HCT116 (cell line): Measurements from ENCODE around the gene CATSPERD. TPM values are rescaled to one million over a fixed set of nuclear protein-coding genes. Genes with fewer than 3 reads are reported as not detected.

Experiments
- ATAC-seq: fragments of 200-7000 bp; cut with Tn5 transposase; 2 replicates; pipeline ENCODE4 v1.9.1; 2020; ENCODE audit warnings: mild to moderate bottlenecking, moderate library complexity
- BruUV-seq: library from RNA; stranded (reverse); fragments of 400-500 nt; replicated peaks from 2 replicates; lab custom pipeline; 2021; lab: Mats Ljungman, UMichigan
- CTCF ChIA-PET: fragments of 300-600 bp; sonication (Branson Sonifier 250); formaldehyde crosslinking; loops from one replicate; lab custom pipeline; 2021; ENCODE audit warnings: antibody characterized with exemption; lab: Charles Lee
- POLR2A ChIA-PET: fragments of 300-600, 350-600 bp; sonication (Branson Sonifier 250); formaldehyde crosslinking; loops from one replicate; lab custom pipeline; 2021; ENCODE audit warnings: antibody characterized with exemption; lab: Charles Lee
- RAD21 ChIA-PET, 2 experiments: fragments of 300-600 bp; sonication (Branson Sonifier 250); formaldehyde crosslinking; loops; one replicate each; lab custom pipeline; 2023; ENCODE audit warnings: low total read pairs in 2 of 2; ENCODE audit not compliant: uncharacterized antibody in 2 of 2, unreplicated experiment in 2 of 2, low non-redundant PET in 1 of 2; lab: Charles Lee
- DNase-seq: peaks from one replicate; pipeline ENCODE4 v3.0.0-alpha.2; 2010; ENCODE audit warnings: low read depth, low spot score
- H2AFZ ChIP-seq: fragments of 200-600 bp; shearing (Covaris generic), sonication (generic); 2 replicates; pipeline ENCODE4 v1.6.1; 2017; ENCODE audit warnings: low read depth, mixed run types, mixed read lengths, antibody characterized with exemption, low read length; ENCODE audit not compliant: poor library complexity, severe bottlenecking
- H3K27ac ChIP-seq: 2 replicates; pipeline ENCODE4 v1.5.1; 2012; ENCODE audit warnings: low read depth, low read length
- H3K27me3 ChIP-seq: fragments of 200-600 bp; sonication (generic); 2 replicates; pipeline ENCODE4 v1.6.1; 2016; ENCODE audit warnings: mixed run types, low read length, mixed read lengths; ENCODE audit not compliant: insufficient read depth
- H3K36me3 ChIP-seq, 2 experiments: fragments of 200-500 bp in 1 of 2; fragments of 200-600 bp in 1 of 2; sonication (Bioruptor generic) in 1 of 2; sonication (generic) in 1 of 2; 2 replicates each; pipeline versions ENCODE4 v1.5.1 to v1.6.1; 2014 to 2016; ENCODE audit warnings: low read length in 2 of 2, inconsistent platforms in 1 of 2, mixed read lengths in 1 of 2, mixed run types in 1 of 2; ENCODE audit not compliant: insufficient read depth in 2 of 2, control insufficient read depth in 1 of 2
- H3K4me1 ChIP-seq, 2 experiments: fragments of 200-600 bp in 1 of 2; sonication (generic) in 1 of 2; 2 replicates each; pipeline versions ENCODE4 v1.5.1 to v1.6.1; 2012 to 2017; ENCODE audit warnings: low read length in 2 of 2, inconsistent platforms in 1 of 2, mild to moderate bottlenecking in 1 of 2, mixed read lengths in 1 of 2, mixed run types in 1 of 2, moderate library complexity in 1 of 2; ENCODE audit not compliant: insufficient read depth in 2 of 2, control insufficient read depth in 1 of 2
- H3K4me2 ChIP-seq: fragments of 200-600 bp; sonication (generic); 2 replicates; pipeline ENCODE4 v1.6.1; 2017; ENCODE audit warnings: mixed run types, low read length, mixed read lengths
- H3K4me3 ChIP-seq, 2 experiments: fragments of 200-600 bp in 1 of 2; sonication (generic) in 1 of 2; replicated peaks in 1 of 2; 2 replicates each; pipeline ENCODE4 v1.5.1; 2011 to 2016; ENCODE audit warnings: low read length in 2 of 2, control low read depth in 1 of 2, low read depth in 1 of 2, mild to moderate bottlenecking in 1 of 2, mixed read lengths in 1 of 2, mixed run types in 1 of 2
- H3K79me2 ChIP-seq: fragments of 200-600 bp; sonication (generic); 2 replicates; pipeline ENCODE4 v1.6.1; 2017; ENCODE audit warnings: mild to moderate bottlenecking, mixed run types, low read length, moderate library complexity, mixed read lengths; ENCODE audit not compliant: insufficient read depth
- H3K9ac ChIP-seq: fragments of 200-600 bp; sonication (generic); 2 replicates; pipeline ENCODE4 v1.6.1; 2016; ENCODE audit warnings: low read length, mixed read lengths
- H3K9me2 ChIP-seq: fragments of 200-600 bp; sonication (generic), shearing (Covaris generic); 2 replicates; pipeline ENCODE4 v1.6.1; 2017; ENCODE audit warnings: mixed run types, mild to moderate bottlenecking, moderate library complexity; ENCODE audit not compliant: insufficient read depth
- H3K9me3 ChIP-seq, 2 experiments: fragments of 200-500 bp in 1 of 2; fragments of 200-600 bp in 1 of 2; sonication (Bioruptor generic) in 1 of 2; sonication (generic) in 1 of 2; 2 replicates each; pipeline ENCODE4 v1.6.1; 2014 to 2017; ENCODE audit warnings: low read length in 2 of 2, mixed read lengths in 2 of 2, inconsistent platforms in 1 of 2, low read depth in 1 of 2, mild to moderate bottlenecking in 1 of 2, mixed run types in 1 of 2, moderate library complexity in 1 of 2; ENCODE audit not compliant: control insufficient read depth in 1 of 2, insufficient read depth in 1 of 2
- H4K20me1 ChIP-seq: fragments of 200-600 bp; sonication (generic), shearing (Covaris generic); 2 replicates; pipeline ENCODE4 v1.6.1; 2017; ENCODE audit warnings: mixed run types, mild to moderate bottlenecking, moderate library complexity; ENCODE audit not compliant: insufficient read depth
- CEBPB ChIP-seq: IDR thresholded peaks from 2 replicates; pipeline ENCODE4 v1.6.1; 2012; ENCODE audit warnings: low read depth
- EGR1 ChIP-seq: IDR thresholded peaks from 2 replicates; pipeline ENCODE4 v1.6.1; 2012; ENCODE audit warnings: low read depth
- EZH2 ChIP-seq: fragments of 200-600 bp; sonication (generic); IDR thresholded peaks from 2 replicates; pipeline ENCODE4 v1.6.1; 2017; ENCODE audit warnings: antibody characterized with exemption, mixed run types
- EZH2phosphoT487 ChIP-seq: fragments of 200-600 bp; IDR thresholded peaks from 2 replicates; pipeline ENCODE4 v1.6.1; 2018; ENCODE audit warnings: antibody characterized with exemption, borderline replicate concordance
- FOSL1 ChIP-seq: IDR thresholded peaks from 2 replicates; pipeline ENCODE4 v1.6.1; 2012; ENCODE audit warnings: low read depth
- JUND ChIP-seq: IDR thresholded peaks from 2 replicates; pipeline ENCODE4 v1.6.1; 2012
- MAX ChIP-seq: IDR thresholded peaks from 2 replicates; pipeline ENCODE4 v1.6.1; 2012
- POLR2A ChIP-seq: IDR thresholded peaks from 2 replicates; pipeline ENCODE4 v1.7.0; 2011; ENCODE audit warnings: borderline replicate concordance; ENCODE audit not compliant: insufficient read depth, insufficient read length; ENCODE audit errors: extremely low read depth
- POLR2AphosphoS5 ChIP-seq: IDR thresholded peaks from 2 replicates; pipeline ENCODE4 v1.6.1; 2011; ENCODE audit warnings: mild to moderate bottlenecking, low read depth, low read length, moderate library complexity
- RAD21 ChIP-seq: IDR thresholded peaks from 2 replicates; pipeline ENCODE4 v1.6.1; 2012; ENCODE audit warnings: low read depth, mild to moderate bottlenecking
- SRF ChIP-seq: IDR thresholded peaks from 2 replicates; pipeline ENCODE4 v1.6.1; 2012; ENCODE audit warnings: low read depth
- YY1 ChIP-seq: IDR thresholded peaks from 2 replicates; pipeline ENCODE4 v1.6.1; 2011; ENCODE audit warnings: low read length, low read depth, moderate library complexity, mild to moderate bottlenecking; ENCODE audit not compliant: insufficient replicate concordance; ENCODE audit errors: extremely low read depth
- ZFX ChIP-seq: fragments of 450-650 bp; IDR thresholded peaks from 2 replicates; pipeline ENCODE4 v1.6.1; 2017
- intact Hi-C: fragments of 100-400 bp; cut with micrococcal nuclease; formaldehyde crosslinking; loops from 2 replicates; pipeline ENCODE4 v1.10.0; 2022
- total RNA-seq: library from RNA; stranded (reverse); gene quantifications from one replicate; pipeline ENCODE4 v1.2.1, GENCODE V29; 2021; ENCODE audit not compliant: unreplicated experiment
- TF ChIP-seq, protein P1 (sequence below): IDR thresholded peaks from 2 replicates; pipeline ENCODE4 v1.6.1; 2012; ENCODE audit warnings: low read depth

The CATSPERD gene
- total RNA-seq, 1 experiment from 2014 or later = not detected

DNA sequence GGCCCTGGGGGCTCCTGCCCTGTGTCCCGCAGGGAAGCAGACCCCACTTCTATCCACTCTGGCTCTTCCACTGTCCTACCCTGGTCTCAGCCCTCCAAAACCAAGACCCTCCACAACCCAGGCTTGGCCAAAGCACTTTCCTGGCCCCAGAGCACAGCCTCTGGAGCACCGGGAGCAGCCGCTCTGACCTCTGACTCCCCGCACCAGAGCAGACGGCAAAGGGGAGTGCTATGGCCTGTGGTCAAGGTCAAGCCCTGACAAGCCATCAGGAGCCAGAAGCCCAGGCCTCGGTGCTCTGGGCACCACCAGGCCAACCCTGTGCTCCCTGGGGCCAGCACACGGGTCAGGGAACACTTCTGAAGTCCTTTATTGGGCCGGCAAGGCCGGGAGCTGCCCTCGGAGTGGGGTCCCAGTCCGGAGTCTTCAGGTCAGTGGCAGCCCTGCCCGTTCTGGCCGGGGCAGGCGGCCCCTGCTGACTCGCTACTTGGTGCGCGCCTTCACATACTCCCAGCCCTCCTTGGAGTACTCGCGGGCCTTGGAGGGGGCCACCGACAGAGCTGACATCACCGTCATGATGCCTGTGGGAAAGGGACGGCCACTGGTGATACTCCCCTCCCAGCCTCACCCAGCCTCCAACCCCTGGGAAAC is 42.2 kb upstream of the CATSPERD start:
- Histone ChIP-seq H3K4me1 (peaks cover 5 to 17% of the 10 kb centered on the region in 2 experiments; a peak in 2 of 4 replicates), H3K27me3 (no peaks in the 10 kb centered on the region), H3K79me2 (peaks cover 12% of the 10 kb centered on the region), H3K4me3 (no peak overlapping the region), H3K9ac (no peak overlapping the region), H2AFZ (no peak overlapping the region), H3K9me3 (no peaks in the 10 kb centered on the region), H4K20me1 (no peaks in the 10 kb centered on the region), H3K36me3 (no peaks in the 10 kb centered on the region), H3K27ac (no peak overlapping the region), H3K4me2 (no peak overlapping the region), H3K9me2 (no peaks in the 10 kb centered on the region)
- TF ChIP-seq POLR2A (no peak), POLR2AphosphoS5 (no peak), EZH2 (no peak)
- ChIA-PET CTCF (interaction anchor here (1.0 kb wide), 1 partner anchor 11 kb away, joined by 3 read pairs; no protein-coding TSS in a partner anchor), RAD21 (interaction anchor here in 1 of 2 experiments (0.8 kb wide), 1 partner anchor 13 kb away, joined by 3 read pairs; no protein-coding TSS in a partner anchor), POLR2A (no interaction called here)
- no TSS peak for BruUV-seq
- ATAC-seq (no peak), DNase-seq (no peak)
- intact Hi-C loops = no loop called here

DNA sequence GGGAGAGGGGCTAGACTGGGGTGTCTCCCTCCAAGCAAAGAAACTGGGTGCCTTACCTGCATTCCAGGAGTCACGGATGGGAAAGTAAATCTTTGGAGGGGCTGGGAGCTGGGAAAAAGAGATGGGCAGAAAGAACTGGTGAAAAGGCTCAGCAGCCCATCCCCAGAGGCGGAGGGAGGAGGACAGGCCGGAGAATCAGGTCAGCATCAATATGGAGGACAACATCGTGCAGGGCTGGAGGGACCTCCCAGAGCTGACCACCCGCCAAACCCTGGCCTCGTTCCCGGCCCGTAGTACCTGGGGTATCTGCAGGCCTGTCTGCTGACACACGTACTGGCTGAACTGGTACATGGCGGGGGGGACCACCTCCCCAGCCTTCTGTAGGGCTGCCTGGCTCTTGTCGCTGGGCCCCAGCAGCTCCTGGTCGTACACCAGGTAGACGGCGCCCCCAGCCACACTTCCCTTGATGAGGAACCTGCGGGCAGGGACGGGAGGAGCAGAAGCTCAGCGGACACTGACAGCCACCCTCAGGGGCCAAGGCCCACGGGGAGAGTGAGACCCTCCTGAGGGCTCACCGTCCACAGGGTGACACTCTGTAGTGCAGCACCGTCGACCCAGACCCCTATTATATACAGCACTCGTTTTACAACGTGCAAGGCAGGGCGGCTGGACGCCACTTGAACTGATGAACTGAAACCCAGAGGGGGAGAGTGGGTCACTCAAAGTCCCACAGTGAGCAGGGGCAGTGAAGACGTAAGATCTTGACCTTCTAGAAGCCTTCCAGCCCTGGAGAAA is 41.0 kb upstream of the CATSPERD start:
- ChIA-PET RAD21 (no interaction called here), CTCF (interaction anchor here (1.0 kb wide), 1 partner anchor 10 kb away, joined by 4 read pairs; the partner anchor contains the start of gene RPL36), POLR2A (interaction anchor here (0.5 kb wide), 1 partner anchor 23 kb away, joined by 4 read pairs; no protein-coding TSS in a partner anchor)
- H3K4me1 ChIP-seq = peaks cover 5 to 17% of the 10 kb centered on the region in 2 experiments; a peak in 2 of 4 replicates
- no peaks in the 10 kb centered on the region for H3K27me3 ChIP-seq
- BruUV-seq = no TSS peak
- H2AFZ ChIP-seq = no peak overlapping the region
- H3K36me3 ChIP-seq = no peaks in the 10 kb centered on the region
- no peaks in the 10 kb centered on the region for H3K9me3 ChIP-seq
- H4K20me1 ChIP-seq = no peaks in the 10 kb centered on the region
- H3K9me2 ChIP-seq = no peaks in the 10 kb centered on the region
- ATAC-seq = no peak
- TF ChIP-seq EZH2phosphoT487 (no peak), ZFX (no peak), FOSL1 (no peak), CEBPB (no peak), SRF (no peak), MAX (no peak), RAD21 (no peak), EGR1 (no peak), JUND (no peak), YY1 (no peak)
- TF ChIP-seq, protein P1, sequence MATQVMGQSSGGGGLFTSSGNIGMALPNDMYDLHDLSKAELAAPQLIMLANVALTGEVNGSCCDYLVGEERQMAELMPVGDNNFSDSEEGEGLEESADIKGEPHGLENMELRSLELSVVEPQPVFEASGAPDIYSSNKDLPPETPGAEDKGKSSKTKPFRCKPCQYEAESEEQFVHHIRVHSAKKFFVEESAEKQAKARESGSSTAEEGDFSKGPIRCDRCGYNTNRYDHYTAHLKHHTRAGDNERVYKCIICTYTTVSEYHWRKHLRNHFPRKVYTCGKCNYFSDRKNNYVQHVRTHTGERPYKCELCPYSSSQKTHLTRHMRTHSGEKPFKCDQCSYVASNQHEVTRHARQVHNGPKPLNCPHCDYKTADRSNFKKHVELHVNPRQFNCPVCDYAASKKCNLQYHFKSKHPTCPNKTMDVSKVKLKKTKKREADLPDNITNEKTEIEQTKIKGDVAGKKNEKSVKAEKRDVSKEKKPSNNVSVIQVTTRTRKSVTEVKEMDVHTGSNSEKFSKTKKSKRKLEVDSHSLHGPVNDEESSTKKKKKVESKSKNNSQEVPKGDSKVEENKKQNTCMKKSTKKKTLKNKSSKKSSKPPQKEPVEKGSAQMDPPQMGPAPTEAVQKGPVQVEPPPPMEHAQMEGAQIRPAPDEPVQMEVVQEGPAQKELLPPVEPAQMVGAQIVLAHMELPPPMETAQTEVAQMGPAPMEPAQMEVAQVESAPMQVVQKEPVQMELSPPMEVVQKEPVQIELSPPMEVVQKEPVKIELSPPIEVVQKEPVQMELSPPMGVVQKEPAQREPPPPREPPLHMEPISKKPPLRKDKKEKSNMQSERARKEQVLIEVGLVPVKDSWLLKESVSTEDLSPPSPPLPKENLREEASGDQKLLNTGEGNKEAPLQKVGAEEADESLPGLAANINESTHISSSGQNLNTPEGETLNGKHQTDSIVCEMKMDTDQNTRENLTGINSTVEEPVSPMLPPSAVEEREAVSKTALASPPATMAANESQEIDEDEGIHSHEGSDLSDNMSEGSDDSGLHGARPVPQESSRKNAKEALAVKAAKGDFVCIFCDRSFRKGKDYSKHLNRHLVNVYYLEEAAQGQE = no peak
- H3K79me2 ChIP-seq = peaks cover 12% of the 10 kb centered on the region
- intact Hi-C loops = loop anchor here (1.0 to 2.0 kb wide), 2 partner anchors 41 to 111 kb away; partner anchors contain the start of genes CATSPERD, DUS3L and LONP1
- DNase-seq = no peak
- H3K4me3 ChIP-seq = peak overlapping the region; percentile 84 to 99
- H3K9ac ChIP-seq = peak overlapping the region; percentile 96
- peak overlapping the region; percentile 69 for H3K27ac ChIP-seq
- H3K4me2 ChIP-seq = peak overlapping the region; percentile 95
